ENCODE measurements around the gene ISL2.

ISL2 gene

GRCh38 chr15:76380249-76380648 lies 43.7 kb downstream of the ISL2 start:
- DNase-seq = no peak

- DNase-seq = no peak
Observed at GRCh38 chr15:76381366-76381765, 44.8 kb downstream of the ISL2 start.

- no peak for DNase-seq
Observed at GRCh38 chr15:76382987-76383728, 46.6 kb downstream of the ISL2 start.

GRCh38 chr15:76384409-76384808 lies 47.8 kb downstream of the ISL2 start:
- no peak for DNase-seq

- no peak for DNase-seq
Observed at GRCh38 chr15:76386178-76386577, 49.6 kb downstream of the ISL2 start.

- no peak for DNase-seq
Observed at GRCh38 chr15:76386926-76387325, 50.4 kb downstream of the ISL2 start.

- no peak for DNase-seq
Observed at GRCh38 chr15:76390571-76390970, 54.0 kb downstream of the ISL2 start.

- DNase-seq = no peak
Observed at GRCh38 chr15:76391309-76391708, 54.7 kb downstream of the ISL2 start.

GRCh38 chr15:76391847-76392246 lies 55.3 kb downstream of the ISL2 start:
- no peak for DNase-seq

Measured in SIG-M5 (cell line).